Measurements from ENCODE around the gene PCBP3.

Gene PCBP3

GRCh38 chr21:45898781-45899180 lies 255.3 kb downstream of the PCBP3 start:
- TF ChIP-seq POLR2A (IDR thresholded peaks at IDR 0.05; ENCODE audit: extremely low read depth, insufficient read length) (no peak), MYC (IDR thresholded peaks at IDR 0.05; ENCODE audit: low read depth, low read length) (no peak), MAX (IDR thresholded peaks at IDR 0.05; ENCODE audit: low read depth, low read length) (no peak)
- TF ChIP-seq, protein P1, sequence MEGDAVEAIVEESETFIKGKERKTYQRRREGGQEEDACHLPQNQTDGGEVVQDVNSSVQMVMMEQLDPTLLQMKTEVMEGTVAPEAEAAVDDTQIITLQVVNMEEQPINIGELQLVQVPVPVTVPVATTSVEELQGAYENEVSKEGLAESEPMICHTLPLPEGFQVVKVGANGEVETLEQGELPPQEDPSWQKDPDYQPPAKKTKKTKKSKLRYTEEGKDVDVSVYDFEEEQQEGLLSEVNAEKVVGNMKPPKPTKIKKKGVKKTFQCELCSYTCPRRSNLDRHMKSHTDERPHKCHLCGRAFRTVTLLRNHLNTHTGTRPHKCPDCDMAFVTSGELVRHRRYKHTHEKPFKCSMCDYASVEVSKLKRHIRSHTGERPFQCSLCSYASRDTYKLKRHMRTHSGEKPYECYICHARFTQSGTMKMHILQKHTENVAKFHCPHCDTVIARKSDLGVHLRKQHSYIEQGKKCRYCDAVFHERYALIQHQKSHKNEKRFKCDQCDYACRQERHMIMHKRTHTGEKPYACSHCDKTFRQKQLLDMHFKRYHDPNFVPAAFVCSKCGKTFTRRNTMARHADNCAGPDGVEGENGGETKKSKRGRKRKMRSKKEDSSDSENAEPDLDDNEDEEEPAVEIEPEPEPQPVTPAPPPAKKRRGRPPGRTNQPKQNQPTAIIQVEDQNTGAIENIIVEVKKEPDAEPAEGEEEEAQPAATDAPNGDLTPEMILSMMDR (IDR thresholded peaks at IDR 0.05; ENCODE audit: low read depth, low read length): no peak
- DNase-seq (ENCODE audit: low read depth): no peak
- H3K4me3 ChIP-seq (ENCODE audit: low read depth, low read length): no peak overlapping the region

DNA sequence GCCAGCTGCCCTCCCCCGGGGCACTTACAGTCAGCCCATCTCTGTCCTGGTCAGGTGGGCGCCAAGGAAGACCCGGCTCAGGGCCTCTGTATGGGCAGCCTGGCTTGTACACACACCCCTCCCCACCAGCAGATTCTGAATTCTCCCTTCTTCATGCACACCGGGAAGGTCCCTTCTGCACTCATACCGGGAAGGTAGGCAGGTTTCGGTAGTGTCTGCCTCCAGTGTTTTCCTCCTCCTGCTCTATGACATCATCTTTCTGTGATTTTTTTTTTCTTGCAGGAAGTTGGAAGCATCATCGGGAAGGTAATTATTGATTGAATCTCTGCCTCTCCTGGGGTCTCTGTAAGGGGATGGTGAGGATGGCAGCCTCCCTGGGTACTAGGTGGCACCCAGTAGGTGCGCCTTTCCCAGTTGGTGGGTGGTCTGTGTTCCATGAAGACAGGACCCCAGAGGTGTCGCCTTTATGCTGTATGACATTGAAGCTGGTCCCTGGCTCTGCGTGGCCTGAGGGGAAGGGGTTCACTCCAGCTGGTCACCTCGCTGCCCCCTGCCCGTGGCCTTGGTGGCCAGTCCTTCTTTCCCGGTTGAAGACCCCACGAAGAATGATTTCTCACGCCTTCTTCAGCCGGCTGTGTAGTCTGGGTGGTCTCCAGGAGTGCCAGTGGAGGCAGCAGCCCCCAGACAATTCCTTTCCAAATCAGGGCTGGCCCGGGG lies 255.9 kb downstream of the PCBP3 start:
- TF ChIP-seq, protein P1 (IDR thresholded peaks at IDR 0.05; ENCODE audit: low read depth, low read length): no peak
- TF ChIP-seq MAX (IDR thresholded peaks at IDR 0.05; ENCODE audit: low read depth, low read length) (no peak), MYC (IDR thresholded peaks at IDR 0.05; ENCODE audit: low read depth, low read length) (no peak), POLR2A (IDR thresholded peaks at IDR 0.05; ENCODE audit: extremely low read depth, insufficient read length) (no peak)
- no peak for DNase-seq (ENCODE audit: low read depth)
- no peak overlapping the region for H3K4me3 ChIP-seq (ENCODE audit: low read depth, low read length)

DNA sequence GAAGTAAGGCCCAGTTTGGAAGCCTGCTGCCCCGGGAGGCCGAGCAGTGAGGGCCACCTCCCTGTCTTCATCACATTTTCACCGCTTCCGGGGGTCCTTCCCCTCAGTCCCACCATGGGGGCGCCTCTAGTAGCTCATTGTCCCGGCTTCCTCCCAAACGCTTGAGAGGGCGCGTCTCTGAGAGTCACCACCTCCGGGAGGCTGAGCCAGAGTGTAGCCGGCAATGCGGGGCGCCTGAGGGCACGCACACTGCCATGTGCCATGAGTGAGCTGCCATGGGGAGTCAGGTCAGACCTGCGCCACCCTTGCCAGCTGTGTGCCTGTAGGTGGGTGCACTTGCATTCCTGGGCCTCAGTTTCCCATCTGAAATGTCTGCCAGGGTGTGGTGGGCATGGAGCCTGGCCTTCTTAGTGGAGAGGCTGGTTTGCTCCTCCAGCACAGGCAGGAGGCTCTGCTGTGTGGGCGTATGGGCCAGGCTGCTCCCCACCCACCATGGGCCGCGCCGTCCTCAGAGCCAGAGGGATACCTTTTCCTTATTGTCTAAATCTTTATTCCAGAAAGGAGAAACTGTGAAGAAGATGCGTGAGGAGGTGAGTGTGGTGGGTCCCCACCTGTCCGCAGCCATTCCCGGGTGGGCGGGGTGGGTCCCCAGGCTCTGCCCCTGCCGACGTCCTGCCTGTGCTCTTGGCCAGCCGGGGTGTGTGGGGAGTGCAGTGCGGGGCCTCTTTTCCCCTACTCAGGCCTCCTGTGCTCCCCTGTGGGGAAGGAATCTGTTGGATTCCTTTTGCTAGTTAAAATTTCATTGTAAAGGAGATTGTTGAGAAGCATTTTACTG lies 256.7 kb downstream of the PCBP3 start:
- TF ChIP-seq MAX (IDR thresholded peaks at IDR 0.05; ENCODE audit: low read depth, low read length): no peak
- TF ChIP-seq, protein P1 (IDR thresholded peaks at IDR 0.05; ENCODE audit: low read depth, low read length): no peak
- TF ChIP-seq POLR2A (IDR thresholded peaks at IDR 0.05; ENCODE audit: extremely low read depth, insufficient read length): no peak
- no peak for TF ChIP-seq MYC (IDR thresholded peaks at IDR 0.05; ENCODE audit: low read depth, low read length)
- no peak for DNase-seq (ENCODE audit: low read depth)

DNA sequence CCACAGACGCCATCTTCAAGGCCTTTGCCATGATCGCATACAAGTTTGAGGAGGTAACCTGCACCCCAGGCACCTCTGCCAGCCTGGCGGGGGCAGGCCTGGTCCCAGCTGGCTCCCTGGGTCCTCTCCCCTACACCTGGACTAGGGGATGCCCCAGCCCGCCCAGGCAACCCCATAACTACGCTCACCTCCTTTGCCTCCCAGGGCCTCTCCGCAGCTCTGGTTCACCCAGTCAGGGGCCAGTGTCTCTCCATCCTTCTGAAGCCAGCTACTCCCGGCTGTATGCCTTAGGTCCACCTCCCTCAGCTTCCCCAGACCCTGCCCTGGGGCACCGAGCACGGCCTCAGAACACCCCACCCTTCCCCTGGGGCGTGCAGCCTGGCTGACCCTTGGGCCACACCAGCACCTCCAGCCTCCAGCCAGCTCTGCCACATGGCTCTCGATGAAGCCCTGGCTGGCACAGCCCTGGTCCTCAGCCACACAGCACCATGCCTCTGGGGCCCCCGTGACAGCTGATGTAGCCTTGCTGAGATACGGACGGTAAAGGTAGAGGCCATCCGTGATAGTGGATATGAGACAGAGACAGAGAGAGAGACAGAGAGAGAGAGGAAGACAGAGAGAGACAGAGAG lies 257.7 kb downstream of the PCBP3 start:
- TF ChIP-seq MYC (IDR thresholded peaks at IDR 0.05; ENCODE audit: low read depth, low read length) (no peak), POLR2A (IDR thresholded peaks at IDR 0.05; ENCODE audit: extremely low read depth, insufficient read length) (no peak), MAX (IDR thresholded peaks at IDR 0.05; ENCODE audit: low read depth, low read length) (no peak)
- TF ChIP-seq, protein P1 (IDR thresholded peaks at IDR 0.05; ENCODE audit: low read depth, low read length): no peak
- no peak for DNase-seq (ENCODE audit: low read depth)
- no peak overlapping the region for H3K4me3 ChIP-seq (ENCODE audit: low read depth, low read length)

More for the DNA sequence above, 256.7 kb downstream of the PCBP3 start:
- H3K4me3 ChIP-seq (ENCODE audit: low read depth, low read length): no peak overlapping the region

DNA sequence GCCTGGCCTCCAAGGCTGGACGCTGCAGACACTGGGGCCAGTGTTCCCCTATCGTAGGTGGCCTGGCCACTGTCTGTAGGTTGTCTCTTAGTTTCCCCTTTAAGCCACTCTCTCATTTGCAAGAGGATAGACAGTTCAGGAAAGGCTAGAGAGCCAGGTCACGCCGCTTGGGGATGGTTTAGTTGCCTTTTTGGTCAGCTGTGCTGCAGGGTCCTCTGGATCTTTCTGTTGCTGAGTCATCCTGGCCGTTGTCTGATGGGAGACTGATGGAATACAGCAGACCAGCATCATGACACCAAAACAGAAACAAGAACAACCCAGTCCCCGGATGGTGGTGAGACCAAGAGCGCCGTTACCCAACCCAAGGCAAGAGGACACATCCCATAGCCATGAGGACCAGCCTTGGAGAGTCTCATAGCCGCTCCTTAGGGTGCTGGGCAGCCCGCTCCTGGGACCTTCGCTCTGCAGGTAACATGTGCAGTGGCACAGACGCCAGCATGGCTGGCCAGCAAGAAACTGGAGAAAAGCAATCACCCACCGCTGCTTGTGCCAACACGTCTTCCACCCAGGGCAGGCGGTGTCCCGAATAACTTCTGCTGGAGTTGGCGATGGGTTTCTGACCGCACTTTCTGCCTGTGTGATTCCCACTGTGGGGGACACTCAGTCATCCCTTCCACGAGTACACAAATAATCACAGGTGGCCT lies 258.9 kb downstream of the PCBP3 start:
- no peak overlapping the region for H3K4me3 ChIP-seq (ENCODE audit: low read depth, low read length)
- no peak for DNase-seq (ENCODE audit: low read depth)
- TF ChIP-seq MYC (IDR thresholded peaks at IDR 0.05; ENCODE audit: low read depth, low read length) (no peak), MAX (IDR thresholded peaks at IDR 0.05; ENCODE audit: low read depth, low read length) (no peak), POLR2A (IDR thresholded peaks at IDR 0.05; ENCODE audit: extremely low read depth, insufficient read length) (no peak)
- TF ChIP-seq, protein P1 (IDR thresholded peaks at IDR 0.05; ENCODE audit: low read depth, low read length): no peak
